Measurements from ENCODE around the gene IGFLR1.

Gene IGFLR1

DNA sequence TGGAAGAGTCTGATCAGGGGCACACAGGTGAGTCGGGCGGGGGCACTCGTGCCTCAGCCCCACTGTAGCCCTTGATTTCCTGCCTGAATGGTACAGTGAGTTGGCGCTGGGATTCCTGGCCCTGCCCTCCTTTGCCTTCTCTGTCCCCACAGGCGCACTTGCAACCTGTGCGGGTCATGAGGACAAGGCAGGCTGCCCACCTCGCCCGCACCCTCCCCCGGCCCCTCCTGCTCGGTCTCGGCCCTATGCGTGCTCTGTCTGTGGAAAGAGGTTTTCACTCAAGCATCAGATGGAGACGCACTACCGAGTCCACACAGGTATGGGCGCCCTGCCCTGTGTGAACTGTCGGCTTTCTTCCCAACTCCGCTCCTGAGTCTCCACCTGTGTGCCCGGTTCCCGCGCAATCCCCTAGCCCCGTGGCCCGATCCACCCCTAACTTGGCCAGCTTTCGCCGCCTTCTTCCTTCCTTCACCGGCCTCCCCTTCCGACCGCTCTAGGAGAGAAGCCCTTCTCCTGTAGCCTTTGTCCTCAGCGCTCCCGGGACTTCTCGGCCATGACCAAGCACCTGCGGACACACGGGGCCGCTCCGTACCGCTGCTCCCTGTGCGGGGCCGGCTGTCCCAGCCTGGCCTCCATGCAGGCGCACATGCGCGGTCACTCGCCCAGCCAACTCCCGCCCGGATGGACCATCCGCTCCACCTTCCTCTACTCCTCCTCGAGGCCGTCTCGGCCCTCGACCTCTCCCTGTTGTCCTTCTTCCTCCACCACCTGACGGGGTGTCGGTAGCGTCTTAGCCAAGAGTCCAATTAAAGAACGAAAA is 26.1 kb downstream of the IGFLR1 start:
- Histone ChIP-seq H3K27ac (replicated peaks; ENCODE audit: low read length) (peak overlapping the region; percentile 94), H3K18ac (ENCODE audit: low read length) (peak overlapping the region; percentile 98), H3K4me3 (ENCODE audit: low read length in 2 of 2) (peak overlapping the region; percentile 74 to 84), H3K23ac (ENCODE audit: low read depth, low read length, poor library complexity) (peak overlapping the region; percentile 92), H2BK15ac (ENCODE audit: low read length) (peak overlapping the region; percentile 94), H2AFZ (ENCODE audit: low read length) (peak overlapping the region; percentile 96), H3K4ac (ENCODE audit: low read length) (peak overlapping the region; percentile 81), H3K9ac (ENCODE audit: low read depth, low read length, poor library complexity) (peak overlapping the region; percentile 86), H3K27me3 (ENCODE audit: control insufficient read depth in 3 of 3, insufficient read depth in 3 of 3, low read depth in 1 of 3, low read length in 3 of 3) (peaks cover 0 to 5% (median 0%) of the 10 kb centered on the region in 3 experiments), H2BK120ac (ENCODE audit: low read depth, low read length) (peak overlapping the region; percentile 93), H3K79me1 (ENCODE audit: low read depth, low read length) (peaks cover 18% of the 10 kb centered on the region), H2AK5ac (ENCODE audit: low read depth, low read length) (peak overlapping the region; percentile 96), H3K14ac (ENCODE audit: low read length) (peak overlapping the region; percentile 99), H4K91ac (ENCODE audit: low read depth, low read length, poor library complexity) (no peak overlapping the region), H2BK5ac (ENCODE audit: low read length) (peak overlapping the region; percentile 98), H3K9me3 (replicated peaks in 1 of 2; ENCODE audit: control insufficient read depth in 2 of 2, insufficient read depth in 1 of 2, low read depth in 1 of 2, low read length in 2 of 2) (no peaks in the 10 kb centered on the region), H3K36me3 (replicated peaks in 1 of 2; ENCODE audit: control insufficient read depth in 2 of 2, insufficient read depth in 2 of 2, low read length in 2 of 2) (peaks cover 8 to 17% of the 10 kb centered on the region in 2 donors), H3K4me2 (ENCODE audit: insufficient read depth, low read length, poor library complexity, severe bottlenecking) (peak overlapping the region; percentile 99), H3K4me1 (ENCODE audit: control insufficient read depth in 2 of 2, insufficient read depth in 1 of 2, low read depth in 1 of 2, low read length in 2 of 2) (peaks cover 15 to 22% of the 10 kb centered on the region in 2 donors), H2BK12ac (ENCODE audit: low read length) (peak overlapping the region; percentile 30), H4K8ac (ENCODE audit: low read depth, low read length) (peak overlapping the region; percentile 89)
- DNase-seq (ENCODE audit: low spot score): no peak
- WGBS, 2 donors (ENCODE audit: extremely low coverage in 2 of 2, insufficient read length in 2 of 2, insufficient replicate concordance in 1 of 2): no CpG with 5 or more reads among the region's 52 CpGs

DNA sequence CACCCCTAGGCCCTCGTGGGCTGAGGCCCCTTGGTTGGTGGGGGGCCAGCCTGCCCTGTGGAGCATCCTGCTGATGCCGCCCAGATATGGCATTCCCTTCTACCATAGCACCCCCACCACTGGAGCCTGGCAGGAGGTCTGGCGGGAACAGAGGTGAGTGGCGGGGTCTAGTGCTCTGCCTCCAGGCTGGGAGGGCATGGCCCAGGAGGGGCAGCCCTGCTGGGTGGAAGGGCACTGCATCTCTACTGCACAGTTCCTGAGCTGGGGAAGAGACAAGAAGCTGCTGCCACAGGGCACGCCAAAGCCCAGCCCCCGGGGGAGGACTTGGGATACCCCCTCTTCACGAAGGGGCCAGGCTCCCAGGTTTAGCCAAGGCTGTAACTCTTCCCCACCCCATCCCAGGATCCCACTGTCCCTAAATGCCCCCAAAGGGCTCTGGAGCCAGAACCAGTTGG is 26.9 kb downstream of the IGFLR1 start:
- DNase-seq (ENCODE audit: low spot score): no peak
- peaks cover 18% of the 10 kb centered on the region for H3K79me1 ChIP-seq (ENCODE audit: low read depth, low read length)
- no peak overlapping the region for H3K27ac ChIP-seq (replicated peaks; ENCODE audit: low read length)
- H3K27me3 ChIP-seq (ENCODE audit: control insufficient read depth in 3 of 3, insufficient read depth in 3 of 3, low read depth in 1 of 3, low read length in 3 of 3): peaks cover 0 to 5% (median 0%) of the 10 kb centered on the region in 3 experiments
- H2AFZ ChIP-seq (ENCODE audit: low read length): no peak overlapping the region
- H3K23ac ChIP-seq (ENCODE audit: low read depth, low read length, poor library complexity): peak overlapping the region; percentile 92
- H2AK5ac ChIP-seq (ENCODE audit: low read depth, low read length): peak overlapping the region; percentile 96
- peak overlapping the region; percentile 48 for H4K8ac ChIP-seq (ENCODE audit: low read depth, low read length)
- peaks cover 5 to 11% of the 10 kb centered on the region in 2 donors for H3K36me3 ChIP-seq (replicated peaks in 1 of 2; ENCODE audit: control insufficient read depth in 2 of 2, insufficient read depth in 2 of 2, low read length in 2 of 2)
- no CpG with 5 or more reads among the region's 7 CpGs for WGBS, 2 donors (ENCODE audit: extremely low coverage in 2 of 2, insufficient read length in 2 of 2, insufficient replicate concordance in 1 of 2)
- peak overlapping the region; percentile 98 for H2BK5ac ChIP-seq (ENCODE audit: low read length)
- H3K4me3 ChIP-seq (ENCODE audit: low read length in 2 of 2): peak overlapping the region; percentile 74 to 84
- no peaks in the 10 kb centered on the region for H3K9me3 ChIP-seq (replicated peaks in 1 of 2; ENCODE audit: control insufficient read depth in 2 of 2, insufficient read depth in 1 of 2, low read depth in 1 of 2, low read length in 2 of 2)
- peaks cover 17 to 22% of the 10 kb centered on the region in 2 donors for H3K4me1 ChIP-seq (ENCODE audit: control insufficient read depth in 2 of 2, insufficient read depth in 1 of 2, low read depth in 1 of 2, low read length in 2 of 2)
- peak overlapping the region; percentile 93 for H2BK120ac ChIP-seq (ENCODE audit: low read depth, low read length)
- H3K4me2 ChIP-seq (ENCODE audit: insufficient read depth, low read length, poor library complexity, severe bottlenecking): peak overlapping the region; percentile 99
- H2BK15ac ChIP-seq (ENCODE audit: low read length): peak overlapping the region; percentile 94
- H2BK12ac ChIP-seq (ENCODE audit: low read length): peak overlapping the region; percentile 92
- peak overlapping the region; percentile 41 for H3K4ac ChIP-seq (ENCODE audit: low read length)
- H3K9ac ChIP-seq (ENCODE audit: low read depth, low read length, poor library complexity): peak overlapping the region; percentile 56
- peak overlapping the region; percentile 79 for H4K91ac ChIP-seq (ENCODE audit: low read depth, low read length, poor library complexity)
- H3K18ac ChIP-seq (ENCODE audit: low read length): peak overlapping the region; percentile 98
- H3K14ac ChIP-seq (ENCODE audit: low read length): peak overlapping the region; percentile 14

DNA sequence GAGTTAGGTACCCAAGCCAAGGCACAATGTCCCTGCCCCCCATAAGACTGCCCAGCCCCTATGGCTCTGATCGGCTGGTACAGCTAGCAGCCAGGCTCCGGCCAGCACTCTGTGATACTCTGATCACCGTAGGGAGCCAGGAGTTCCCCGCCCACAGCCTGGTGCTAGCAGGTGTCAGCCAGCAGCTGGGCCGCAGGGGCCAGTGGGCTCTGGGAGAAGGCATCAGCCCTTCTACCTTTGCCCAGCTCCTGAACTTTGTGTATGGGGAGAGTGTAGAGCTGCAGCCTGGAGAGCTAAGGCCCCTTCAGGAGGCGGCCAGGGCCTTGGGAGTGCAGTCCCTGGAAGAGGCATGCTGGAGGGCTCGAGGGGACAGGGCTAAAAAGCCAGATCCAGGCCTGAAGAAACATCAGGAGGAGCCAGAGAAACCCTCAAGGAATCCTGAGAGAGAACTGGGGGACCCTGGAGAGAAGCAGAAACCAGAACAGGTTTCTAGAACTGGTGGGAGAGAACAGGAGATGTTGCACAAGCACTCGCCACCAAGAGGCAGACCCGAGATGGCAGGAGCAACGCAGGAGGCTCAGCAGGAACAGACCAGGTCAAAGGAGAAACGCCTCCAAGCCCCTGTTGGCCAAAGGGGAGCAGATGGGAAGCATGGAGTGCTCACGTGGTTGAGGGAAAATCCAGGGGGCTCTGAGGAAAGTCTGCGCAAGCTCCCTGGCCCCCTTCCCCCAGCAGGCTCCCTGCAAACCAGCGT is 27.5 kb downstream of the IGFLR1 start:
- H3K4ac ChIP-seq (ENCODE audit: low read length): peak overlapping the region; percentile 41
- no peak overlapping the region for H3K27ac ChIP-seq (replicated peaks; ENCODE audit: low read length)
- peak overlapping the region; percentile 56 for H3K9ac ChIP-seq (ENCODE audit: low read depth, low read length, poor library complexity)
- H4K91ac ChIP-seq (ENCODE audit: low read depth, low read length, poor library complexity): peak overlapping the region; percentile 79
- peak overlapping the region; percentile 98 for H2BK5ac ChIP-seq (ENCODE audit: low read length)
- H3K79me1 ChIP-seq (ENCODE audit: low read depth, low read length): peaks cover 14% of the 10 kb centered on the region
- no peak overlapping the region for H3K23ac ChIP-seq (ENCODE audit: low read depth, low read length, poor library complexity)
- peak overlapping the region; percentile 96 for H2AK5ac ChIP-seq (ENCODE audit: low read depth, low read length)
- peak overlapping the region; percentile 32 for H3K14ac ChIP-seq (ENCODE audit: low read length)
- no peak overlapping the region for H2BK15ac ChIP-seq (ENCODE audit: low read length)
- H3K36me3 ChIP-seq (replicated peaks in 1 of 2; ENCODE audit: control insufficient read depth in 2 of 2, insufficient read depth in 2 of 2, low read length in 2 of 2): peaks cover 0 to 5% of the 10 kb centered on the region in 2 donors
- peaks cover 17 to 22% of the 10 kb centered on the region in 2 donors for H3K4me1 ChIP-seq (ENCODE audit: control insufficient read depth in 2 of 2, insufficient read depth in 1 of 2, low read depth in 1 of 2, low read length in 2 of 2)
- H3K4me3 ChIP-seq (ENCODE audit: low read length in 2 of 2): no peak overlapping the region
- H3K4me2 ChIP-seq (ENCODE audit: insufficient read depth, low read length, poor library complexity, severe bottlenecking): no peak overlapping the region
- H2BK12ac ChIP-seq (ENCODE audit: low read length): peak overlapping the region; percentile 92
- peak overlapping the region; percentile 48 for H4K8ac ChIP-seq (ENCODE audit: low read depth, low read length)
- no peak overlapping the region for H2BK120ac ChIP-seq (ENCODE audit: low read depth, low read length)
- WGBS, 2 donors (ENCODE audit: extremely low coverage in 2 of 2, insufficient read length in 2 of 2, insufficient replicate concordance in 1 of 2): no CpG with 5 or more reads among the region's 14 CpGs
- peaks cover 0 to 5% (median 0%) of the 10 kb centered on the region in 3 experiments for H3K27me3 ChIP-seq (ENCODE audit: control insufficient read depth in 3 of 3, insufficient read depth in 3 of 3, low read depth in 1 of 3, low read length in 3 of 3)
- peak overlapping the region; percentile 80 for H3K18ac ChIP-seq (ENCODE audit: low read length)
- H2AFZ ChIP-seq (ENCODE audit: low read length): no peak overlapping the region
- DNase-seq (ENCODE audit: low spot score): no peak
- H3K9me3 ChIP-seq (replicated peaks in 1 of 2; ENCODE audit: control insufficient read depth in 2 of 2, insufficient read depth in 1 of 2, low read depth in 1 of 2, low read length in 2 of 2): no peaks in the 10 kb centered on the region

Measured in neuronal stem cell (in vitro differentiated cells).